Measurements from ENCODE around the gene RAC3. TPM values are rescaled to one million over a fixed set of nuclear protein-coding genes. Genes with fewer than 3 reads are reported as not detected.

RAC3 gene
- polyA plus RNA-seq, 1 donor (not counting 4 experiments of a cell fraction or from before 2014, with no cell fraction given) = 12.3 TPM

GRCh38 chr17:82048571-82048971 is 17.1 kb downstream of the RAC3 start:
- H3K27me3 ChIP-seq (ENCODE audit: control insufficient read depth, extremely low read depth, insufficient read depth, low read length) = no peaks in the 10 kb centered on the region
- no peak overlapping the region for H3K4me3 ChIP-seq (ENCODE audit: control insufficient read depth in 2 of 3, extremely low read depth in 1 of 3, insufficient read depth in 2 of 3, low read depth in 1 of 3, low read length in 3 of 3)
- peaks cover 21% of the 10 kb centered on the region for H3K79me2 ChIP-seq (ENCODE audit: control insufficient read depth, insufficient read depth, low read length)
- H2AFZ ChIP-seq (ENCODE audit: control insufficient read depth, low read length) = no peak overlapping the region
- H3K9ac ChIP-seq (ENCODE audit: control insufficient read depth, extremely low read depth, insufficient read depth, low read length) = no peak overlapping the region
- FAIRE-seq (no peak), DNase-seq (ENCODE audit: low read depth, low spot score) (no peak)
- dilution Hi-C loops (cut with MboI; ENCODE audit: extremely low pct_ligation_motif_present, low sequenced_read_pairs) = no loop called here
- H3K9me1 ChIP-seq (ENCODE audit: control insufficient read depth, extremely low read depth, insufficient read depth, low read length) = no peaks in the 10 kb centered on the region
- H3K36me3 ChIP-seq (ENCODE audit: control insufficient read depth in 2 of 2, extremely low read depth in 1 of 2, insufficient read depth in 2 of 2, low read length in 2 of 2) = peaks cover 5 to 12% of the 10 kb centered on the region in 2 experiments
- no peak overlapping the region for H3K27ac ChIP-seq (ENCODE audit: control insufficient read depth, insufficient read depth, low read length)
- H3K9me3 ChIP-seq (ENCODE audit: control insufficient read depth, low read depth, low read length) = no peaks in the 10 kb centered on the region
- no peak overlapping the region for H3K4me2 ChIP-seq (ENCODE audit: control insufficient read depth, extremely low read depth, insufficient read depth, low read depth, low read length)
- TF ChIP-seq, protein P1, sequence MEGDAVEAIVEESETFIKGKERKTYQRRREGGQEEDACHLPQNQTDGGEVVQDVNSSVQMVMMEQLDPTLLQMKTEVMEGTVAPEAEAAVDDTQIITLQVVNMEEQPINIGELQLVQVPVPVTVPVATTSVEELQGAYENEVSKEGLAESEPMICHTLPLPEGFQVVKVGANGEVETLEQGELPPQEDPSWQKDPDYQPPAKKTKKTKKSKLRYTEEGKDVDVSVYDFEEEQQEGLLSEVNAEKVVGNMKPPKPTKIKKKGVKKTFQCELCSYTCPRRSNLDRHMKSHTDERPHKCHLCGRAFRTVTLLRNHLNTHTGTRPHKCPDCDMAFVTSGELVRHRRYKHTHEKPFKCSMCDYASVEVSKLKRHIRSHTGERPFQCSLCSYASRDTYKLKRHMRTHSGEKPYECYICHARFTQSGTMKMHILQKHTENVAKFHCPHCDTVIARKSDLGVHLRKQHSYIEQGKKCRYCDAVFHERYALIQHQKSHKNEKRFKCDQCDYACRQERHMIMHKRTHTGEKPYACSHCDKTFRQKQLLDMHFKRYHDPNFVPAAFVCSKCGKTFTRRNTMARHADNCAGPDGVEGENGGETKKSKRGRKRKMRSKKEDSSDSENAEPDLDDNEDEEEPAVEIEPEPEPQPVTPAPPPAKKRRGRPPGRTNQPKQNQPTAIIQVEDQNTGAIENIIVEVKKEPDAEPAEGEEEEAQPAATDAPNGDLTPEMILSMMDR (optimal IDR thresholded peaks at IDR 0.05 in 1 of 3, IDR thresholded peaks at IDR 0.05 in 1 of 3, conservative IDR thresholded peaks at IDR 0.05 in 1 of 3; ENCODE audit: extremely low read depth in 1 of 3, insufficient read depth in 2 of 3, low read length in 3 of 3) = no peak
- no peak for TF ChIP-seq EZH2 (IDR thresholded peaks at IDR 0.05; ENCODE audit: low read length)
- H3K4me1 ChIP-seq (ENCODE audit: control insufficient read depth, extremely low read depth, insufficient read depth, low read length) = peaks cover 11% of the 10 kb centered on the region
- H4K20me1 ChIP-seq (ENCODE audit: control insufficient read depth, extremely low read depth, insufficient read depth, low read length) = no peaks in the 10 kb centered on the region

- H3K4me1 ChIP-seq (ENCODE audit: control insufficient read depth, extremely low read depth, insufficient read depth, low read length) = peaks cover 11% of the 10 kb centered on the region
- no peak overlapping the region for H3K27ac ChIP-seq (ENCODE audit: control insufficient read depth, insufficient read depth, low read length)
- dilution Hi-C loops (cut with MboI; ENCODE audit: extremely low pct_ligation_motif_present, low sequenced_read_pairs) = no loop called here
- H3K4me2 ChIP-seq (ENCODE audit: control insufficient read depth, extremely low read depth, insufficient read depth, low read depth, low read length) = no peak overlapping the region
- no peaks in the 10 kb centered on the region for H3K27me3 ChIP-seq (ENCODE audit: control insufficient read depth, extremely low read depth, insufficient read depth, low read length)
- H3K79me2 ChIP-seq (ENCODE audit: control insufficient read depth, insufficient read depth, low read length) = peaks cover 25% of the 10 kb centered on the region
- DNase-seq (ENCODE audit: low read depth, low spot score) (no peak), FAIRE-seq (no peak)
- no peak overlapping the region for H2AFZ ChIP-seq (ENCODE audit: control insufficient read depth, low read length)
- H3K9me1 ChIP-seq (ENCODE audit: control insufficient read depth, extremely low read depth, insufficient read depth, low read length) = no peaks in the 10 kb centered on the region
- H3K9me3 ChIP-seq (ENCODE audit: control insufficient read depth, low read depth, low read length) = no peaks in the 10 kb centered on the region
- no peaks in the 10 kb centered on the region for H4K20me1 ChIP-seq (ENCODE audit: control insufficient read depth, extremely low read depth, insufficient read depth, low read length)
- peaks cover 5 to 16% of the 10 kb centered on the region in 2 experiments for H3K36me3 ChIP-seq (ENCODE audit: control insufficient read depth in 2 of 2, extremely low read depth in 1 of 2, insufficient read depth in 2 of 2, low read length in 2 of 2)
- H3K9ac ChIP-seq (ENCODE audit: control insufficient read depth, extremely low read depth, insufficient read depth, low read length) = no peak overlapping the region
- TF ChIP-seq EZH2 (IDR thresholded peaks at IDR 0.05; ENCODE audit: low read length) = no peak
- TF ChIP-seq, protein P1 (optimal IDR thresholded peaks at IDR 0.05 in 1 of 3, IDR thresholded peaks at IDR 0.05 in 1 of 3, conservative IDR thresholded peaks at IDR 0.05 in 1 of 3; ENCODE audit: extremely low read depth in 1 of 3, insufficient read depth in 2 of 3, low read length in 3 of 3) = no peak
- H3K4me3 ChIP-seq (ENCODE audit: control insufficient read depth in 2 of 3, extremely low read depth in 1 of 3, insufficient read depth in 2 of 3, low read depth in 1 of 3, low read length in 3 of 3) = no peak overlapping the region
These were observed 17.6 kb downstream of the RAC3 start for GRCh38 chr17:82049106-82049505.
